CD4-positive, alpha-beta memory T cell (primary cell): ENCODE data around the gene RAD18. TPM values are rescaled to one million over a fixed set of nuclear protein-coding genes. Genes with fewer than 3 reads are reported as not detected.

Source experiments
- CTCF ChIA-PET: fragments of 350-600 bp; sonication (Branson Sonifier 250); formaldehyde crosslinking; loops from one replicate; lab custom pipeline; 2021; ENCODE audit warnings: inconsistent platforms; ENCODE audit not compliant: partially characterized antibody; lab: Charles Lee
- POLR2A ChIA-PET: fragments of 350-600 bp; sonication (Branson Sonifier 250); formaldehyde crosslinking; loops from one replicate; lab custom pipeline; 2021; ENCODE audit not compliant: partially characterized antibody; lab: Charles Lee
- DNase-seq, 5 donors: peaks; one replicate each; pipeline versions ENCODE4 v3.0.0 to v3.0.0-alpha.2; 2020 to 2022; ENCODE audit warnings: mixed read lengths in 1 of 5
- H3K27ac ChIP-seq: one replicate; pipeline ENCODE4 v1.7.0; 2013; ENCODE audit warnings: low read depth, low read length
- H3K27me3 ChIP-seq: 2 replicates; pipeline ENCODE4 v1.7.0; 2013; ENCODE audit warnings: mild to moderate bottlenecking, low read length, moderate library complexity; ENCODE audit not compliant: insufficient read depth
- H3K36me3 ChIP-seq: 2 replicates; pipeline ENCODE4 v1.7.0; 2013; ENCODE audit warnings: mild to moderate bottlenecking, low read length, moderate library complexity; ENCODE audit not compliant: insufficient read depth
- H3K4me1 ChIP-seq: 2 replicates; pipeline ENCODE4 v1.7.0; 2013; ENCODE audit warnings: mild to moderate bottlenecking, low read length, moderate library complexity; ENCODE audit not compliant: insufficient read depth
- H3K4me3 ChIP-seq, 2 donors: one replicate each; pipeline ENCODE4 v1.7.0; 2013; ENCODE audit warnings: low read length in 2 of 2, mild to moderate bottlenecking in 1 of 2
- H3K9me3 ChIP-seq, 2 donors: one replicate each; pipeline ENCODE4 v1.7.0; 2013; ENCODE audit warnings: low read length in 2 of 2, control low read depth in 1 of 2; ENCODE audit not compliant: control insufficient read depth in 1 of 2
- H3K27ac Mint-ChIP-seq, 7 donors: one replicate each; pipeline ENCODE4 v1.8.0; 2020 to 2021; ENCODE audit warnings: mixed read lengths in 7 of 7, mild to moderate bottlenecking in 6 of 7, inconsistent platforms in 3 of 7, moderate library complexity in 3 of 7
- H3K27me3 Mint-ChIP-seq, 2 donors: one replicate each; pipeline ENCODE4 v1.8.0; 2020 to 2021; ENCODE audit warnings: mixed read lengths in 2 of 2
- H3K36me3 Mint-ChIP-seq, 2 donors: one replicate each; pipeline ENCODE4 v1.8.0; 2020 to 2021; ENCODE audit warnings: mixed read lengths in 2 of 2, inconsistent platforms in 1 of 2, mild to moderate bottlenecking in 1 of 2
- H3K4me1 Mint-ChIP-seq, 4 donors: one replicate each; pipeline ENCODE4 v1.8.0; 2020 to 2021; ENCODE audit warnings: mixed read lengths in 4 of 4, mild to moderate bottlenecking in 1 of 4
- H3K4me3 Mint-ChIP-seq, 8 donors: one replicate each; pipeline ENCODE4 v1.8.0; 2020 to 2021; ENCODE audit warnings: mixed read lengths in 8 of 8, mild to moderate bottlenecking in 7 of 8, moderate library complexity in 6 of 8, inconsistent platforms in 3 of 8
- H3K9me3 Mint-ChIP-seq, 8 donors: one replicate each; pipeline ENCODE4 v1.8.0; 2020 to 2021; ENCODE audit warnings: mixed read lengths in 8 of 8, mild to moderate bottlenecking in 5 of 8, inconsistent platforms in 3 of 8, moderate library complexity in 1 of 8
- intact Hi-C: fragments of 100-400 bp; cut with micrococcal nuclease; formaldehyde crosslinking; loops from one replicate; pipeline ENCODE4 v1.15.1; 2023
- polyA plus RNA-seq, 2 donors: library from polyadenylated mRNA; unstranded; fragments of 300-500 nt; fragmentation: Illumina TruSeq; gene quantifications; one replicate each; pipeline ENCODE4 v1.2.3, GENCODE V29; 2021
- total RNA-seq, 2 experiments: library from RNA; stranded (reverse); gene quantifications; one replicate each; pipeline ENCODE4 v1.2.3, GENCODE V29; 2021

RAD18 gene
- total and polyA plus RNA-seq, 4 experiments from 2014 or later = 11.9 to 17.6 (median 15.7) TPM

DNA sequence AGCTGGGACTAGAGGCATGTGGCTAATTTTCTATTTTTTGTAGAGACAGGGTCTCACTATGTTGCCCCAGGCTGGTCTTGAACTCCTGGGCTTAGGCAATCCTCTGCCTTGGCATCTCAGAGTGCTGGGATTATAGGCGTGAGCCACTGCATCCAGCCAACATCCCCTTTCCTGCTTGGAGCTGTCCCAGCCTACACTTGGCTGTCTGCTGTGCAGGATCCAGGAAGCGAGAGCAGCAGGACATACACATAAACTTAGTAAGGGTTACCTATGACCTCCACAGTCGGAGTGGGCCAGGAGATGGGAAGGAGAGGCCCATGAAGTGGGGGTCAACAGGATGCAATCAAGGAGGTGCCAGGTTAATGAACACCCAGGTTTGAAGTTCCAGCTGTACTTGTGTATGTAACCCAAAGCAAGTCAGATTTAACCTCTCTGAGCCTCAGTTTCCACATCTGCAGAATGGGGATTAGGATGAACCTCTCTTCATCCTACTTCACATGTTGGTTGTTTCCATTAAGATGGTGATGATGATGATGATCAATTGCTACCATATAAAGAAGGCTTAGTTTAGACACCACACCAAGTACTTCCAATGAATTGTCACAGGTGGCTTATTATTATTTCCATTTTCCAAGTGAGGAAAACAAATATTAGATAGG lies 124.4 kb downstream of the RAD18 start:
- DNase-seq = no peak
- Mint-ChIP-seq H3K9me3 (no peaks in the 10 kb centered on the region), H3K4me1 (no peaks in the 10 kb centered on the region), H3K4me3 (no peak overlapping the region), H3K36me3 (no peaks in the 10 kb centered on the region), H3K27ac (no peak overlapping the region), H3K27me3 (no peaks in the 10 kb centered on the region)
- POLR2A ChIA-PET = no interaction called here
- Histone ChIP-seq H3K36me3 (no peaks in the 10 kb centered on the region), H3K4me3 (no peak overlapping the region), H3K27ac (no peak overlapping the region), H3K4me1 (no peaks in the 10 kb centered on the region), H3K9me3 (no peaks in the 10 kb centered on the region), H3K27me3 (no peaks in the 10 kb centered on the region)
- intact Hi-C loops = no loop called here
- CTCF ChIA-PET = no interaction called here

DNA sequence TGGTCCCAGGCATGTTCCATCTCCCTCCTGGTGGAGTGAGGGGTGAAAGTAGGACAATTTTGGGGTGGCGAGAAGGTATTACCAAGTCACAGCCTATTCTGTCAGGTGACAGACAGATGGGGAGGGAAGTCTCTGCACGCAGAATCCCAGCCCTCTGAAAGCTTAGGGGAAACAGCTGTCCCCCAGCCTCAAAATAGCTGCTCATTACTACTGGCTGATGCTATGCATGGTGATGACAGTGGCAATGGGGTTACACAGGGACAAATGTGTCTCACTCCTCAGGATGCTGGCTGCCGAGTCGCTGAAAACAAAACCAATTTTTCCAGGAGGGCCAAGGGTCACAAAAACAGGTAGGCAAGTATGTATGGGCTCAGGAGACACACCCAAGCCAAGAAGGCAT lies 125.0 kb downstream of the RAD18 start:
- Mint-ChIP-seq H3K36me3 (no peaks in the 10 kb centered on the region), H3K27ac (no peak overlapping the region), H3K4me3 (no peak overlapping the region), H3K27me3 (no peaks in the 10 kb centered on the region), H3K9me3 (no peaks in the 10 kb centered on the region), H3K4me1 (no peaks in the 10 kb centered on the region)
- Histone ChIP-seq H3K27ac (no peak overlapping the region), H3K4me3 (no peak overlapping the region), H3K4me1 (no peaks in the 10 kb centered on the region), H3K27me3 (no peaks in the 10 kb centered on the region), H3K9me3 (no peaks in the 10 kb centered on the region), H3K36me3 (no peaks in the 10 kb centered on the region)
- no peak for DNase-seq
- intact Hi-C loops = no loop called here
- POLR2A ChIA-PET = no interaction called here
- CTCF ChIA-PET = no interaction called here

- POLR2A ChIA-PET = no interaction called here
Measured at GRCh38 chr3:8837162-8837561, 126.1 kb downstream of the RAD18 start.

GRCh38 chr3:8836096-8836495 lies 127.2 kb downstream of the RAD18 start:
- H3K27me3 Mint-ChIP-seq = no peaks in the 10 kb centered on the region
- Histone ChIP-seq H3K27me3 (no peaks in the 10 kb centered on the region), H3K4me3 (no peak overlapping the region), H3K36me3 (no peaks in the 10 kb centered on the region), H3K9me3 (no peaks in the 10 kb centered on the region), H3K4me1 (no peaks in the 10 kb centered on the region), H3K27ac (no peak overlapping the region)
- H3K27ac Mint-ChIP-seq = no peak overlapping the region
- H3K9me3 Mint-ChIP-seq = no peaks in the 10 kb centered on the region
- DNase-seq = no peak
- ChIA-PET CTCF (interaction anchor here (1.5 kb wide), 1 partner anchor 13 kb away, joined by 3 read pairs; no protein-coding TSS in a partner anchor), POLR2A (no interaction called here)
- H3K4me1 Mint-ChIP-seq = no peaks in the 10 kb centered on the region
- no peaks in the 10 kb centered on the region for H3K36me3 Mint-ChIP-seq
- H3K4me3 Mint-ChIP-seq = no peak overlapping the region
- intact Hi-C loops = no loop called here

More at GRCh38 chr3:8837162-8837561, 126.1 kb downstream of the RAD18 start:
- DNase-seq = no peak
- Histone ChIP-seq H3K27me3 (no peaks in the 10 kb centered on the region), H3K4me3 (no peak overlapping the region), H3K27ac (no peak overlapping the region), H3K4me1 (no peaks in the 10 kb centered on the region), H3K36me3 (no peaks in the 10 kb centered on the region), H3K9me3 (no peaks in the 10 kb centered on the region)
- CTCF ChIA-PET = interaction anchor here (1.5 kb wide), 1 partner anchor 12 kb away, joined by 3 read pairs; no protein-coding TSS in a partner anchor
- Mint-ChIP-seq H3K27ac (no peak overlapping the region), H3K4me1 (no peaks in the 10 kb centered on the region), H3K9me3 (no peaks in the 10 kb centered on the region), H3K36me3 (no peaks in the 10 kb centered on the region), H3K27me3 (no peaks in the 10 kb centered on the region), H3K4me3 (no peak overlapping the region)
- intact Hi-C loops = no loop called here

GRCh38 chr3:8835385-8835784 lies 127.9 kb downstream of the RAD18 start:
- Histone ChIP-seq H3K27me3 (no peaks in the 10 kb centered on the region), H3K4me3 (no peak overlapping the region), H3K27ac (no peak overlapping the region), H3K4me1 (no peaks in the 10 kb centered on the region), H3K9me3 (no peaks in the 10 kb centered on the region), H3K36me3 (no peaks in the 10 kb centered on the region)
- Mint-ChIP-seq H3K27ac (no peak overlapping the region), H3K9me3 (no peaks in the 10 kb centered on the region), H3K4me1 (no peaks in the 10 kb centered on the region), H3K4me3 (no peak overlapping the region), H3K36me3 (no peaks in the 10 kb centered on the region), H3K27me3 (no peaks in the 10 kb centered on the region)
- POLR2A ChIA-PET = no interaction called here
- intact Hi-C loops = no loop called here
- CTCF ChIA-PET = no interaction called here
- DNase-seq = no peak

DNA sequence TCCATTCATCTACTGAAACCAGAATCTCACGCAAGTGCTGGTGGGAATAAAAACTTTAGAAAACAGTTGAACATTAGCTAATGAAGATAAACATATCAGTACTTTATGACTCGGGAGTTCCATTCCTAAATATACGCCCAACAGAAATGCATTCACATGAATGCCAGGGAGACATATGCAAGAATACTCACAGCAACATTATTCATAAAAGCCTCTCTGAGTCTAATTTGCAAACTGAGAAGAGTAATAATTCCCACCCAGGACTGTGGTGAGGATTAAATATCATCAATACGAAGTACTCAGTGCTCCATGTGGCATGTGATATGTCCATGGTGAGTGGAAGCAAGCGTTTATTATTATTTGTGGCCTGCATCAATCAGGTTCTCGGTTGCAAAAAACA lies 128.3 kb downstream of the RAD18 start:
- ChIA-PET CTCF (no interaction called here), POLR2A (no interaction called here)
- no peaks in the 10 kb centered on the region for H3K27me3 ChIP-seq
- Mint-ChIP-seq H3K36me3 (no peaks in the 10 kb centered on the region), H3K27ac (no peak overlapping the region), H3K4me1 (no peaks in the 10 kb centered on the region), H3K27me3 (no peaks in the 10 kb centered on the region), H3K4me3 (no peak overlapping the region), H3K9me3 (no peaks in the 10 kb centered on the region)
- intact Hi-C loops = no loop called here
- no peaks in the 10 kb centered on the region for H3K36me3 ChIP-seq
- H3K9me3 ChIP-seq = no peaks in the 10 kb centered on the region
- DNase-seq = no peak
- H3K27ac ChIP-seq = no peak overlapping the region
- H3K4me3 ChIP-seq = no peak overlapping the region
- H3K4me1 ChIP-seq = no peaks in the 10 kb centered on the region

DNA sequence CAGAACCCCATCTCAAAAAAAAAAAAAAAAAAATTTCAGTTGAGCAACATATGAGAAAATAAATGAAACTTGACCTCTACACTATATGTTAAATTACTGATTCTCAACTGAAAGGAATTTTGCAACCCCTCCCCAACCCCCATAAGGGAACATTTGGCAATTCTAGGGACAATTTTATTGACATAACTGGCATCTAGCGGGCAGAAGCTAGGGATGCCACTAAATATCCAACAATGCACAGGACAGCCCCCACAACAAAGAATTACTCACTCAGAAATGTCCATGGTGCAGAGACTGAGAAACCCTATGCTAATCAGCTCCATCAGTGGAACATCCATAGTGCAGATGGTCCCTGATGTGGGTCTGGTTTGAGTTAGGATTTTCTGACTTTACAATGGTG lies 135.6 kb downstream of the RAD18 start:
- Mint-ChIP-seq H3K4me3 (no peak overlapping the region), H3K36me3 (no peaks in the 10 kb centered on the region), H3K27ac (no peak overlapping the region), H3K27me3 (no peaks in the 10 kb centered on the region), H3K9me3 (peaks cover 0 to 3% (median 0%) of the 10 kb centered on the region in 8 donors), H3K4me1 (no peaks in the 10 kb centered on the region)
- Histone ChIP-seq H3K9me3 (no peaks in the 10 kb centered on the region), H3K27ac (no peak overlapping the region), H3K4me3 (no peak overlapping the region), H3K36me3 (no peaks in the 10 kb centered on the region), H3K27me3 (no peaks in the 10 kb centered on the region), H3K4me1 (no peaks in the 10 kb centered on the region)
- ChIA-PET CTCF (no interaction called here), POLR2A (no interaction called here)
- intact Hi-C loops = no loop called here
- DNase-seq = no peak
